Liver (tissue), 9 donors: ENCODE data around the gene TREX2. TPM values are rescaled to one million over a fixed set of nuclear protein-coding genes. Genes with fewer than 3 reads are reported as not detected.

ENCODE experiments used
- DNase-seq: peaks from one replicate; pipeline ENCODE4 v3.0.0-alpha.2; 2017; ENCODE audit warnings: low spot score
- H3K27ac ChIP-seq, 2 donors: one replicate each; pipeline ENCODE4 v1.7.0; 2013; ENCODE audit warnings: inconsistent platforms in 2 of 2, low read length in 2 of 2, control low read depth in 1 of 2, low read depth in 1 of 2, mild to moderate bottlenecking in 1 of 2
- H3K27me3 ChIP-seq, 4 donors: one replicate each; pipeline versions ENCODE4 v1.6.1 to v1.7.0; 2013; ENCODE audit warnings: low read length in 3 of 4, inconsistent platforms in 1 of 4, mild to moderate bottlenecking in 1 of 4, moderate library complexity in 1 of 4; ENCODE audit not compliant: control insufficient read depth in 4 of 4, insufficient read depth in 4 of 4
- H3K36me3 ChIP-seq, 4 donors: one replicate each; pipeline versions ENCODE4 v1.6.1 to v1.7.0; 2013; ENCODE audit warnings: low read length in 3 of 4, mild to moderate bottlenecking in 3 of 4, low read depth in 1 of 4, moderate library complexity in 1 of 4; ENCODE audit not compliant: control insufficient read depth in 4 of 4, insufficient read depth in 3 of 4
- H3K4me1 ChIP-seq, 4 donors: one replicate each; pipeline versions ENCODE4 v1.6.1 to v1.7.0; 2013; ENCODE audit warnings: low read length in 3 of 4, mild to moderate bottlenecking in 3 of 4, moderate library complexity in 1 of 4; ENCODE audit not compliant: control insufficient read depth in 4 of 4, insufficient read depth in 4 of 4
- H3K4me3 ChIP-seq, 3 donors: one replicate each; pipeline versions ENCODE4 v1.6.1 to v1.7.0; 2013; ENCODE audit warnings: low read length in 3 of 3, control low read depth in 1 of 3, low read depth in 1 of 3, mild to moderate bottlenecking in 1 of 3
- H3K9ac ChIP-seq, 2 donors: one replicate each; pipeline ENCODE4 v1.7.0; 2013; ENCODE audit warnings: low read length in 2 of 2, mild to moderate bottlenecking in 2 of 2, moderate library complexity in 2 of 2, control low read depth in 1 of 2, low read depth in 1 of 2
- H3K9me3 ChIP-seq, 4 donors: one replicate each; pipeline versions ENCODE4 v1.6.1 to v1.7.0; 2013; ENCODE audit warnings: low read length in 3 of 4; ENCODE audit not compliant: control insufficient read depth in 4 of 4
- ATF3 ChIP-seq: IDR thresholded peaks from 2 replicates; pipeline ENCODE4 v1.6.1; 2016; ENCODE audit warnings: antibody characterized with exemption
- EGR1 ChIP-seq, 2 donors: IDR thresholded peaks; 2 replicates each; pipeline ENCODE4 v1.6.1; 2016 to 2018; ENCODE audit warnings: antibody characterized with exemption in 2 of 2, low read depth in 2 of 2
- FOXA1 ChIP-seq: IDR thresholded peaks from 2 replicates; pipeline ENCODE4 v1.6.1; 2016; ENCODE audit warnings: antibody characterized with exemption
- GABPA ChIP-seq, 2 donors: IDR thresholded peaks in 1 of 2; conservative IDR thresholded peaks in 1 of 2; 2 replicates each; pipeline ENCODE4 v1.6.1; 2016; ENCODE audit warnings: antibody characterized with exemption in 2 of 2, mild to moderate bottlenecking in 1 of 2, moderate library complexity in 1 of 2
- HNF4A ChIP-seq, 2 donors: conservative IDR thresholded peaks; 2 replicates each; pipeline ENCODE4 v1.6.1; 2016; ENCODE audit warnings: antibody characterized with exemption in 2 of 2, mild to moderate bottlenecking in 2 of 2
- HNF4G ChIP-seq: IDR thresholded peaks from 2 replicates; pipeline ENCODE4 v1.6.1; 2016; ENCODE audit warnings: antibody characterized with exemption
- JUND ChIP-seq, 2 donors: IDR thresholded peaks; 2 replicates each; pipeline ENCODE4 v1.6.1; 2016; ENCODE audit warnings: antibody characterized with exemption in 2 of 2
- NR2F2 ChIP-seq: IDR thresholded peaks from 2 replicates; pipeline ENCODE4 v1.6.1; 2016; ENCODE audit warnings: antibody characterized with exemption
- RAD21 ChIP-seq, 2 donors: IDR thresholded peaks; 2 replicates each; pipeline ENCODE4 v1.6.1; 2016; ENCODE audit warnings: antibody characterized with exemption in 2 of 2, mild to moderate bottlenecking in 2 of 2
- REST ChIP-seq: IDR thresholded peaks from 2 replicates; pipeline ENCODE4 v1.6.1; 2016; ENCODE audit warnings: antibody characterized with exemption, mild to moderate bottlenecking
- RXRA ChIP-seq, 2 donors: IDR thresholded peaks; 2 replicates each; pipeline ENCODE4 v1.6.1; 2017 to 2018; ENCODE audit warnings: antibody characterized with exemption in 2 of 2, mild to moderate bottlenecking in 1 of 2
- SP1 ChIP-seq: IDR thresholded peaks from 2 replicates; pipeline ENCODE4 v1.6.1; 2018; ENCODE audit warnings: antibody characterized with exemption, mild to moderate bottlenecking
- TAF1 ChIP-seq: conservative IDR thresholded peaks from 2 replicates; pipeline ENCODE4 v1.6.1; 2016; ENCODE audit warnings: antibody characterized with exemption, mild to moderate bottlenecking
- YY1 ChIP-seq: IDR thresholded peaks from 2 replicates; pipeline ENCODE4 v1.6.1; 2016; ENCODE audit warnings: antibody characterized with exemption, mild to moderate bottlenecking
- WGBS: extraction: QIAGEN DNeasy Blood & Tissue Kit; methylation state at CpG from one replicate; pipeline ENCODE4 v1.1.7; 2013; 5-methylcytosine and 5-hydroxymethylcytosine counted together
- polyA plus RNA-seq, 2 donors: library from polyadenylated mRNA; stranded (reverse) in 1 of 2; unstranded in 1 of 2; fragments of 200-250 nt in 1 of 2; fragments of >200 nt in 1 of 2; fragmentation: Nextera tagmentation in 1 of 2; extraction: Ambion mirVana in 1 of 2; gene quantifications; one replicate each; pipeline versions ENCODE4 v1.2.1 to v1.2.3, GENCODE V29; 2013 to 2015
- total RNA-seq, 2 donors: library from RNA; depleted of rRNA; stranded (reverse); fragments of >200 nt; gene quantifications; one replicate each; pipeline ENCODE4 v1.2.3, GENCODE V29; 2014
- TF ChIP-seq, protein P1 (sequence below): IDR thresholded peaks from 2 replicates; pipeline ENCODE4 v1.6.1; 2016; ENCODE audit warnings: antibody characterized with exemption
- TF ChIP-seq, protein P2 (sequence below): IDR thresholded peaks from 2 replicates; pipeline ENCODE4 v1.6.1; 2016; ENCODE audit warnings: antibody characterized with exemption
- donor health status: healthy.
- donor health status: healthy.
- donor health status: healthy.
- donor health status: healthy.
- donor health status: healthy.

Gene TREX2
- total and polyA plus RNA-seq, 4 donors, result 0.13 to 1.3 (median 1.2) TPM; not detected in 1

DNA sequence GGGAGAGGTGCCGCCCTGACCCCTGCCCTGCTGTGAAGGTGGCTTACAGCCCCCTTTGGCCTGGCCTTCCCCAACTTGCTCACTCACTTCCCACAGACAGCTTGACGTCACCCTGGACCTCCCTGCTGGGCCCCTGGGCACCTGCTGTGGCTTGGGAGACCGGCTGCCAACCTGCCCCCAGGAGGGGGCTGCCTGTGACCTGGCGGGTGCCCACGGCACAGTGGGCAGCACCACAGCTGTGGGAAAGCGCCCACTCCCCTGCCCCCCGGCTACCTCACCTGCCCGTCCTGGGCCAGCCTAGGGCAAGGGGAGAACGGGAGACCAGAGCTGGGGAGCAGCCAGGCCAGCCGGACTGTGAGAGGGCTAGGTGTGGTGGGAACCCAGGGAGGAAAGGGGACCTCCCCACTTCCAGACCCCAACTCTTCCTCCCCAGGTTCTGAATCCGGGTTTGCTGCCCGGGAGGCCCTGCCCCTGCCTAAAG, 36.9 kb downstream of the TREX2 start:
- peaks cover 4 to 19% (median 10%) of the 10 kb centered on the region in 4 donors for H3K4me1 ChIP-seq
- no peak for DNase-seq
- H3K4me3 ChIP-seq, result no peak overlapping the region
- no peaks in the 10 kb centered on the region for H3K27me3 ChIP-seq
- 95% methylated on average over 12 of the region's 12 CpGs for WGBS
- no peak overlapping the region for H3K9ac ChIP-seq
- H3K9me3 ChIP-seq, result no peaks in the 10 kb centered on the region
- no peaks in the 10 kb centered on the region for H3K36me3 ChIP-seq
- no peak overlapping the region for H3K27ac ChIP-seq
- TF ChIP-seq ATF3 (no peak), TAF1 (no peak), FOXA1 (no peak), HNF4G (no peak), RXRA (IDR thresholded peaks at IDR 0.05) (no peak), GABPA (IDR thresholded peaks at IDR 0.05 in 1 of 2, conservative IDR thresholded peaks at IDR 0.05 in 1 of 2) (no peak), NR2F2 (no peak), YY1 (no peak)
- TF ChIP-seq, protein P1, sequence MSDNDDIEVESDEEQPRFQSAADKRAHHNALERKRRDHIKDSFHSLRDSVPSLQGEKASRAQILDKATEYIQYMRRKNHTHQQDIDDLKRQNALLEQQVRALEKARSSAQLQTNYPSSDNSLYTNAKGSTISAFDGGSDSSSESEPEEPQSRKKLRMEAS, result no peak
- TF ChIP-seq, protein P2, sequence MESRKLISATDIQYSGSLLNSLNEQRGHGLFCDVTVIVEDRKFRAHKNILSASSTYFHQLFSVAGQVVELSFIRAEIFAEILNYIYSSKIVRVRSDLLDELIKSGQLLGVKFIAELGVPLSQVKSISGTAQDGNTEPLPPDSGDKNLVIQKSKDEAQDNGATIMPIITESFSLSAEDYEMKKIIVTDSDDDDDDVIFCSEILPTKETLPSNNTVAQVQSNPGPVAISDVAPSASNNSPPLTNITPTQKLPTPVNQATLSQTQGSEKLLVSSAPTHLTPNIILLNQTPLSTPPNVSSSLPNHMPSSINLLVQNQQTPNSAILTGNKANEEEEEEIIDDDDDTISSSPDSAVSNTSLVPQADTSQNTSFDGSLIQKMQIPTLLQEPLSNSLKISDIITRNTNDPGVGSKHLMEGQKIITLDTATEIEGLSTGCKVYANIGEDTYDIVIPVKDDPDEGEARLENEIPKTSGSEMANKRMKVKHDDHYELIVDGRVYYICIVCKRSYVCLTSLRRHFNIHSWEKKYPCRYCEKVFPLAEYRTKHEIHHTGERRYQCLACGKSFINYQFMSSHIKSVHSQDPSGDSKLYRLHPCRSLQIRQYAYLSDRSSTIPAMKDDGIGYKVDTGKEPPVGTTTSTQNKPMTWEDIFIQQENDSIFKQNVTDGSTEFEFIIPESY, result no peak

DNA sequence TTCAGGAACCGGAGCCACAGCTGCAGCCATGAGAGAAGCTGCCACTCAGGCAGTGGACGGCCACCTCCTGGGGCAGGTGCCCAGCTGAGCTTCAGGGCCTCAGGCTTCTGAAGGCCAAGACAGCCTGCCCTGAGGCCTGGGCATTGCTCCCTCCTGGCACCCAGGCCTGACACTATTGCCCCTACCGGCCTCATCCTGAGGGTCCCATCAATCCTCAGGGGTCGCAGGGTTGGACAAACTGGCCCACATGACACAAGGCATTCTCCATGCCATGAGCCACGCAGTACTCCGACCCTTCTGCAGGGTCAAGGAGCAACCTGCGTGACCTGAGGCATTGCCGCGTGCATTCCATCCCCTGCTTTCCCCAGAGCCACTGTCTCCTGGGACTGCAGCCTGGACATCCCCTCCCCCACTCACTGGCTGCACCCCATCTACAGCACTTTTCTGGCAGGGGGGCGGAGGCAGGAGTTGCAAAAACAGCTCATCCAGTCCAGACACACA, 37.6 kb downstream of the TREX2 start:
- Histone ChIP-seq H3K27ac (no peak overlapping the region), H3K9me3 (no peaks in the 10 kb centered on the region), H3K9ac (no peak overlapping the region), H3K4me3 (no peak overlapping the region), H3K27me3 (no peaks in the 10 kb centered on the region), H3K4me1 (peaks cover 4 to 19% (median 10%) of the 10 kb centered on the region in 4 donors), H3K36me3 (no peaks in the 10 kb centered on the region)
- DNase-seq, result no peak
- TF ChIP-seq FOXA1 (no peak), EGR1 (IDR thresholded peaks at IDR 0.05; ENCODE audit: low read depth in 2 of 2) (no peak), REST (no peak), SP1 (no peak), HNF4G (no peak), GABPA (IDR thresholded peaks at IDR 0.05 in 1 of 2, conservative IDR thresholded peaks at IDR 0.05 in 1 of 2) (no peak), NR2F2 (no peak), HNF4A (conservative IDR thresholded peaks at IDR 0.05) (no peak), TAF1 (no peak), RXRA (IDR thresholded peaks at IDR 0.05) (no peak), ATF3 (no peak), JUND (IDR thresholded peaks at IDR 0.05) (no peak), RAD21 (IDR thresholded peaks at IDR 0.05) (no peak), YY1 (no peak)
- TF ChIP-seq, protein P2, result no peak
- 86% methylated on average over 10 of the region's 10 CpGs for WGBS
